GM23338 (cell line): Measurements from ENCODE around the gene RAB5IF.

Experiments used
- EZH2 ChIP-seq: fragments of 200-600 bp; sonication (generic); IDR thresholded peaks from one replicate; pipeline ENCODE4 v1.8.0; 2017; ENCODE audit warnings: antibody characterized with exemption, mild to moderate bottlenecking, low read depth; ENCODE audit not compliant: unreplicated experiment
- TF ChIP-seq, protein P1 (sequence below): IDR thresholded peaks from 2 replicates; pipeline ENCODE4 v1.6.1; 2016; ENCODE audit warnings: antibody characterized with exemption
- TF ChIP-seq, protein P2 (sequence below), 2 experiments: fragments of 200-600 bp in 1 of 2; sonication (generic) in 1 of 2; conservative IDR thresholded peaks; 2 replicates each; pipeline versions ENCODE4 v1.5.1 to v1.6.1; 2016 to 2017; ENCODE audit warnings: antibody characterized with exemption in 2 of 2, low read depth in 2 of 2, mild to moderate bottlenecking in 2 of 2, moderate library complexity in 1 of 2

DNA sequence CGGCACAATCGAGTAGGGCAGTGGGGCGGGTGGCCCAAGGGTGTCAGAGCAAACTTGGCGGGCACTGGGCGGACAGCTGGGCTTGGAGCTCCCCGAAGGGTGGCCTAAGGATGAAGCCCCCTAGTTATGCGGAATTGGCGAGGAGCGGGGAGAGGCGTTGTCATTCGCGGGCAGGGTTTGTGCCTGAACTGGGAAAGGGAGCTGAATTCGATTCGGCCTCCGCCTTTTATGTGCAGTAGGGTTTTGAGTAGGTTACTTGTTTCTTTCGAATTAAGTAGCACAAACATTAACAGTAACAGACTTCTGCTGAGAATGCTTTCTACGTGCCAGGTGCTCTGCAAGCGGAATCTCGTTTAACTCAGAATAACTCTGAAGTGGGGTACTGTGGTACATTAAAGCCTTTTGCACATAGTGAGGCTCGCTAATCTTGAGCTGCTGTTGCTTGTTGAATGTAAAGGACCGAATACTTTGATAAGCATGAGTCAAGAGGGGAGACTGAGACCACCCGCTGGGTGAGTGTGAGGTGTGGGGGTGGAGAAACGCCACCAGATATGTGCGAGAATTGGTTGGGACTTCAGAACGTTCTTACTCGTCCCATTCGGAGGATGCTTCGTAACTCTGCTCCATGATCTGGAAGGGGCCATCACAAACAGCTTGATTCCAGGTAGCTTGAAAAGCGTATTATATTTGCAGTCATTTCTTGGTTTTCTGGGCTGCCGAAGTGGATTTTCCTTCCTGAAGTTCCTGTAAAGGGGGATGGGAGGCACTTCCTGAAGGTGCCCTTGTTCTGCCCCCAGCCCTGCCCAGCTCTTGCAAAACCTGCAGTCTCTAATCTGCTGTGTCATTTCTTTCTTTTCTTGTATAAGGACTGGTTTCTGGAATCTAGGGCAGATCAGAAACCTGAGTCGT is 833 bp downstream of the RAB5IF start:
- TF ChIP-seq, protein P1, sequence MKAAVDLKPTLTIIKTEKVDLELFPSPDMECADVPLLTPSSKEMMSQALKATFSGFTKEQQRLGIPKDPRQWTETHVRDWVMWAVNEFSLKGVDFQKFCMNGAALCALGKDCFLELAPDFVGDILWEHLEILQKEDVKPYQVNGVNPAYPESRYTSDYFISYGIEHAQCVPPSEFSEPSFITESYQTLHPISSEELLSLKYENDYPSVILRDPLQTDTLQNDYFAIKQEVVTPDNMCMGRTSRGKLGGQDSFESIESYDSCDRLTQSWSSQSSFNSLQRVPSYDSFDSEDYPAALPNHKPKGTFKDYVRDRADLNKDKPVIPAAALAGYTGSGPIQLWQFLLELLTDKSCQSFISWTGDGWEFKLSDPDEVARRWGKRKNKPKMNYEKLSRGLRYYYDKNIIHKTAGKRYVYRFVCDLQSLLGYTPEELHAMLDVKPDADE = no peak
- TF ChIP-seq, protein P2, sequence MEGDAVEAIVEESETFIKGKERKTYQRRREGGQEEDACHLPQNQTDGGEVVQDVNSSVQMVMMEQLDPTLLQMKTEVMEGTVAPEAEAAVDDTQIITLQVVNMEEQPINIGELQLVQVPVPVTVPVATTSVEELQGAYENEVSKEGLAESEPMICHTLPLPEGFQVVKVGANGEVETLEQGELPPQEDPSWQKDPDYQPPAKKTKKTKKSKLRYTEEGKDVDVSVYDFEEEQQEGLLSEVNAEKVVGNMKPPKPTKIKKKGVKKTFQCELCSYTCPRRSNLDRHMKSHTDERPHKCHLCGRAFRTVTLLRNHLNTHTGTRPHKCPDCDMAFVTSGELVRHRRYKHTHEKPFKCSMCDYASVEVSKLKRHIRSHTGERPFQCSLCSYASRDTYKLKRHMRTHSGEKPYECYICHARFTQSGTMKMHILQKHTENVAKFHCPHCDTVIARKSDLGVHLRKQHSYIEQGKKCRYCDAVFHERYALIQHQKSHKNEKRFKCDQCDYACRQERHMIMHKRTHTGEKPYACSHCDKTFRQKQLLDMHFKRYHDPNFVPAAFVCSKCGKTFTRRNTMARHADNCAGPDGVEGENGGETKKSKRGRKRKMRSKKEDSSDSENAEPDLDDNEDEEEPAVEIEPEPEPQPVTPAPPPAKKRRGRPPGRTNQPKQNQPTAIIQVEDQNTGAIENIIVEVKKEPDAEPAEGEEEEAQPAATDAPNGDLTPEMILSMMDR (conservative IDR thresholded peaks at IDR 0.05; ENCODE audit: low read depth in 2 of 2) = no peak
- no peak for TF ChIP-seq EZH2
